Measurements from ENCODE around the gene IRAK2.

The IRAK2 gene

DNA sequence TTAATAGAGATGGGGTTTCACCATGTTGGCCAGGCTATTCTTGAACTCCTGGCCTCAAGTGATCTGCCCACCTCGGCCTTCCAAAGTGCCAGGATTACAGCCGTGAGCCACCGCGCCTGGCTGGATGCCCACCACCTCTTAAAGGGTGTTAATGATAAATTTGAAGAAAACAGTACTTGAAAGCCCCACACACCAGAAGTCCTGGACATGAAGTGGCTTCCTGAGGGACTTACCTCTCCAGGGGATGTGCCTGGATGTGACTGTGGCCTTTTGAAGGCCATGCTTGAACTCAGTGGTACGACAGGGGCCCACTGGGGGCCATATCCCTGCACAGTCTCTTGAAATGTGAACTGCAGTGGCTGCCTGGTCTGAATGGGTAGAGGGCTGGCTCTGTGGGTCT, 18.2 kb downstream of the IRAK2 start:
- H2AFZ ChIP-seq (ENCODE audit: insufficient read depth, low read length, poor library complexity), result no peak overlapping the region
- peaks cover 0 to 10% of the 10 kb centered on the region in 2 experiments for H3K4me1 ChIP-seq (ENCODE audit: control insufficient read depth in 1 of 2, insufficient read depth in 2 of 2, low read length in 2 of 2)
- no peaks in the 10 kb centered on the region for H3K79me2 ChIP-seq (ENCODE audit: control insufficient read depth, insufficient read depth, low read length, poor library complexity)
- no peak overlapping the region for H3K9ac ChIP-seq (ENCODE audit: low read length)
- H3K27ac ChIP-seq (ENCODE audit: low read depth, low read length), result no peak overlapping the region
- no peak overlapping the region for H4K8ac ChIP-seq (ENCODE audit: low read depth, low read length)
- no peak overlapping the region for H2BK5ac ChIP-seq (ENCODE audit: low read depth, low read length, poor library complexity)
- H3K27me3 ChIP-seq (ENCODE audit: insufficient read depth, low read length), result no peaks in the 10 kb centered on the region
- H2BK120ac ChIP-seq (ENCODE audit: insufficient read depth, low read length, poor library complexity), result no peak overlapping the region
- no peaks in the 10 kb centered on the region for H3K36me3 ChIP-seq (ENCODE audit: control insufficient read depth in 1 of 2, insufficient read depth in 2 of 2, low read length in 2 of 2)
- no peak overlapping the region for H3K18ac ChIP-seq (ENCODE audit: low read length)
- H3K14ac ChIP-seq (ENCODE audit: low read length), result no peak overlapping the region
- H4K91ac ChIP-seq (ENCODE audit: low read depth, low read length), result no peak overlapping the region
- no peak overlapping the region for H2AK5ac ChIP-seq (ENCODE audit: low read length)
- no peak overlapping the region for H3K23ac ChIP-seq (ENCODE audit: low read length)
- H3K4ac ChIP-seq (ENCODE audit: low read depth, low read length), result no peak overlapping the region
- WGBS (ENCODE audit: extremely low coverage, insufficient coverage, insufficient read length), result no CpG with 5 or more reads among the region's 5 CpGs
- no peak overlapping the region for H3K4me2 ChIP-seq (ENCODE audit: low read length)
- DNase-seq, result no peak
- H4K12ac ChIP-seq (ENCODE audit: low read depth, low read length), result no peak overlapping the region
- no peaks in the 10 kb centered on the region for H3K79me1 ChIP-seq (ENCODE audit: low read length)
- no peaks in the 10 kb centered on the region for H3K9me3 ChIP-seq (ENCODE audit: insufficient read depth, low read depth, low read length)
- no peak overlapping the region for H2BK12ac ChIP-seq (ENCODE audit: low read length)
- H3K4me3 ChIP-seq (ENCODE audit: low read depth, low read length), result no peak overlapping the region

DNA sequence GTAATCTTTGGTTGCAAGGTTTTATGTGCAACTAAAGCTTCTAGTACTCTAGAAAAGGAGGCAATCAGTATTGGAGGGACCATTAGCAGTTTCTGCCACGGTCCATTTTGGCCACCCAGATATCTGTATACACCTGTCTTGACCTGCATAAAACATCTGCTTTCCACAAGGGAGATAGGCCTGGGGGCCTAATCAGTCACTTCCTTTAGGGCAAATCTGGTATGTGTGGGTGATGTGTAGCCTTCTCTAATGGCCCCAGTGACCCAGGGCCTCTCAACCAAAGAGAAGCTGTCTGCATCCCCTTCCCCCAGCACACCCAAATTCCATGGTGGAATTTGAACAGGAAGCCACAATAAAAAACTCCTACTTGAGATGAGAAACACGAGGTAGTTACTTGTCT, 19.5 kb downstream of the IRAK2 start:
- Histone ChIP-seq H3K18ac (ENCODE audit: low read length) (no peak overlapping the region), H3K79me2 (ENCODE audit: control insufficient read depth, insufficient read depth, low read length, poor library complexity) (no peaks in the 10 kb centered on the region), H3K9me3 (ENCODE audit: insufficient read depth, low read depth, low read length) (no peaks in the 10 kb centered on the region), H2BK5ac (ENCODE audit: low read depth, low read length, poor library complexity) (no peak overlapping the region), H3K4ac (ENCODE audit: low read depth, low read length) (no peak overlapping the region), H4K91ac (ENCODE audit: low read depth, low read length) (no peak overlapping the region), H4K12ac (ENCODE audit: low read depth, low read length) (no peak overlapping the region), H3K4me1 (ENCODE audit: control insufficient read depth in 1 of 2, insufficient read depth in 2 of 2, low read length in 2 of 2) (peaks cover 0 to 10% of the 10 kb centered on the region in 2 experiments), H3K79me1 (ENCODE audit: low read length) (no peaks in the 10 kb centered on the region), H3K36me3 (ENCODE audit: control insufficient read depth in 1 of 2, insufficient read depth in 2 of 2, low read length in 2 of 2) (no peaks in the 10 kb centered on the region), H2AFZ (ENCODE audit: insufficient read depth, low read length, poor library complexity) (no peak overlapping the region), H2BK12ac (ENCODE audit: low read length) (no peak overlapping the region), H3K4me2 (ENCODE audit: low read length) (no peak overlapping the region), H3K27ac (ENCODE audit: low read depth, low read length) (no peak overlapping the region), H3K4me3 (ENCODE audit: low read depth, low read length) (no peak overlapping the region), H3K9ac (ENCODE audit: low read length) (no peak overlapping the region), H2AK5ac (ENCODE audit: low read length) (no peak overlapping the region), H3K23ac (ENCODE audit: low read length) (no peak overlapping the region), H2BK120ac (ENCODE audit: insufficient read depth, low read length, poor library complexity) (no peak overlapping the region), H3K27me3 (ENCODE audit: insufficient read depth, low read length) (no peaks in the 10 kb centered on the region), H3K14ac (ENCODE audit: low read length) (no peak overlapping the region), H4K8ac (ENCODE audit: low read depth, low read length) (no peak overlapping the region)
- no CpG with 5 or more reads among the region's 2 CpGs for WGBS (ENCODE audit: extremely low coverage, insufficient coverage, insufficient read length)
- no peak for DNase-seq

DNA sequence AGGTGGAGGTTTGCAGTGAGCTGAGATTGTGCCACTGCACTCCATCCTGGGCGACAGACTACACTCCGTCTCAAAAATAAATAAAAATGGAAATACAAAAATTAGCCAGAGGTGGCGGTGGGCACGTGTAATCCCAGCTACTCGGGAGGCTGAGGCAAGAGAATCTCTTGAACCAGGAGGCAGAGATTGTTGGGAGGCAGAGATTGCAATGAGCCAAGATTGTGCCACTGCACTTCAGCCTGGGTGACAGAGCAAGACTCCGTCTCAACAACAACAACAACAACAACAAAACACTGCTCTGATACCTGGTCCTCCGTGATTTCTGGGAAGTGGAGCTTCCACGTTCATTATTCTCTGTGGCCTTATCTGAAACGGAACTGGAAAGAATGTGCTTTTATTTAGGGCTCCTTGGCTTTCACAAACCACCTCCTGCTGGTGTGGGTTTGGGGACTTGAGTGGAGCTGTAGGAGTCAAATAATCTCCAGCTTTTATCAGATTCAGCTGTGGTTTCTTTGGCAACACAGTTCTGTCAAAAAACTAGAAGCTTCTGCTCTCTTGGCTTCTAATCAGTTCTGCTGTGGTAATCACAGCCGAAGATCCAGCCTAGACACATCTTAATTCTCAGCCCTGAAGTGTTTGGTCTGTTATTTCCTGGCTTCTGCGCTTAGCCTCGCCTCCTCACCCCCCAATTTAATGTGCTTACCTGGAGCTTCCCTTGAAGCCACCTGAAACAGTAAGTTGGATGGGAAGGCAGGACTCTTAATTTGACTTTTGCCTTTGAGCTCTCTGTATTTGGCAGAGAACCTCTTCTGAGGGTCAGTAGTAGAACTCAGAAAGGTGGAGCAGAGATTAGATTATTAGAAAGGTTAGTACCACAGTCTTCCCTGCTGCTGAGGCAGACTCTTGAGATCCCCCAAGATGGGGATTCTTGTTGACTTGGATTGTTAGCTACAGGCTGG, 21.4 kb downstream of the IRAK2 start:
- no CpG with 5 or more reads among the region's 12 CpGs for WGBS (ENCODE audit: extremely low coverage, insufficient coverage, insufficient read length)

DNA sequence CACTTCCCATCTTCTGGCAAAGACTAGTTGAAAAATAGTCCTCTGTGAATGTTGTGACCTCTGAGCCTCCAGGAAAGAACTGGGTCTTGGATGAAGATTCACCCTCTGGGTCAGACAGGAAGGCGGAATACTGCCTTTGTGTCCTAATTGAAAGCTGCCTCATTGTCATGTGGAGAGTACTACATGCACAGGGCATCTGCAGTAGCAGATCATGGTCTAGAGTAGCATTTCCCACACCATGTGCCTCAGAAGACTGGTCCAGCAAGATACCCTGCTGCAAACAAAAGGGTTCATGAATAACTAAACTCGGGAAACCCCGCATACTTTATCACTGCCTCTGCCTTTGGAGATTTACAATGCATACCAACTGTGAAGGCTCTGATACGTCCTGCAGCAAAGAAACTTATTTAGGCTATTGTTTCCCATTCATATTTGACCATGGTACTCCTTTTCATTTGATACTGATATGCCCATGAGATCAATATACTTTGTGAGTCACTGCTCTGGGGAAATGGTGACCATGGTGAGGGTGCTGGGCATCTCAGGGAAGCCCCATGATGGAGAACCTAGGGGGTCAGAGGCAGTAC, 22.7 kb downstream of the IRAK2 start:
- Histone ChIP-seq H3K27me3 (ENCODE audit: insufficient read depth, low read length) (no peaks in the 10 kb centered on the region), H4K8ac (ENCODE audit: low read depth, low read length) (no peak overlapping the region)

More for the DNA sequence above, 21.4 kb downstream of the IRAK2 start:
- no peak overlapping the region for H3K18ac ChIP-seq (ENCODE audit: low read length)
- H4K8ac ChIP-seq (ENCODE audit: low read depth, low read length), result no peak overlapping the region
- peaks cover 0 to 12% of the 10 kb centered on the region in 2 experiments for H3K4me1 ChIP-seq (ENCODE audit: control insufficient read depth in 1 of 2, insufficient read depth in 2 of 2, low read length in 2 of 2)
- no peak overlapping the region for H3K27ac ChIP-seq (ENCODE audit: low read depth, low read length)
- no peak overlapping the region for H3K4me3 ChIP-seq (ENCODE audit: low read depth, low read length)
- H3K9me3 ChIP-seq (ENCODE audit: insufficient read depth, low read depth, low read length), result no peaks in the 10 kb centered on the region
- DNase-seq, result no peak
- no peak overlapping the region for H3K4ac ChIP-seq (ENCODE audit: low read depth, low read length)
- no peaks in the 10 kb centered on the region for H3K79me2 ChIP-seq (ENCODE audit: control insufficient read depth, insufficient read depth, low read length, poor library complexity)
- H4K91ac ChIP-seq (ENCODE audit: low read depth, low read length), result no peak overlapping the region
- no peak overlapping the region for H2BK12ac ChIP-seq (ENCODE audit: low read length)
- H3K27me3 ChIP-seq (ENCODE audit: insufficient read depth, low read length), result no peaks in the 10 kb centered on the region
- H3K4me2 ChIP-seq (ENCODE audit: low read length), result no peak overlapping the region
- no peak overlapping the region for H2BK5ac ChIP-seq (ENCODE audit: low read depth, low read length, poor library complexity)
- no peak overlapping the region for H3K14ac ChIP-seq (ENCODE audit: low read length)
- no peak overlapping the region for H2AFZ ChIP-seq (ENCODE audit: insufficient read depth, low read length, poor library complexity)
- H3K23ac ChIP-seq (ENCODE audit: low read length), result no peak overlapping the region
- no peak overlapping the region for H2BK120ac ChIP-seq (ENCODE audit: insufficient read depth, low read length, poor library complexity)
- no peak overlapping the region for H4K12ac ChIP-seq (ENCODE audit: low read depth, low read length)
- H3K79me1 ChIP-seq (ENCODE audit: low read length), result no peaks in the 10 kb centered on the region
- H2AK5ac ChIP-seq (ENCODE audit: low read length), result no peak overlapping the region
- no peaks in the 10 kb centered on the region for H3K36me3 ChIP-seq (ENCODE audit: control insufficient read depth in 1 of 2, insufficient read depth in 2 of 2, low read length in 2 of 2)
- no peak overlapping the region for H3K9ac ChIP-seq (ENCODE audit: low read length)

More for the DNA sequence above, 22.7 kb downstream of the IRAK2 start:
- H3K4me3 ChIP-seq (ENCODE audit: low read depth, low read length), result no peak overlapping the region
- H3K27ac ChIP-seq (ENCODE audit: low read depth, low read length), result no peak overlapping the region
- H2AFZ ChIP-seq (ENCODE audit: insufficient read depth, low read length, poor library complexity), result no peak overlapping the region
- peaks cover 4 to 18% of the 10 kb centered on the region in 2 experiments for H3K4me1 ChIP-seq (ENCODE audit: control insufficient read depth in 1 of 2, insufficient read depth in 2 of 2, low read length in 2 of 2)
- no peak overlapping the region for H3K4ac ChIP-seq (ENCODE audit: low read depth, low read length)
- H2AK5ac ChIP-seq (ENCODE audit: low read length), result no peak overlapping the region
- no peak overlapping the region for H4K12ac ChIP-seq (ENCODE audit: low read depth, low read length)
- H3K14ac ChIP-seq (ENCODE audit: low read length), result no peak overlapping the region
- H3K18ac ChIP-seq (ENCODE audit: low read length), result no peak overlapping the region
- H3K4me2 ChIP-seq (ENCODE audit: low read length), result no peak overlapping the region
- no peak overlapping the region for H4K91ac ChIP-seq (ENCODE audit: low read depth, low read length)
- no peak overlapping the region for H2BK5ac ChIP-seq (ENCODE audit: low read depth, low read length, poor library complexity)
- H3K79me2 ChIP-seq (ENCODE audit: control insufficient read depth, insufficient read depth, low read length, poor library complexity), result no peaks in the 10 kb centered on the region
- H3K36me3 ChIP-seq (ENCODE audit: control insufficient read depth in 1 of 2, insufficient read depth in 2 of 2, low read length in 2 of 2), result no peaks in the 10 kb centered on the region
- no peaks in the 10 kb centered on the region for H3K79me1 ChIP-seq (ENCODE audit: low read length)
- no peak overlapping the region for H3K23ac ChIP-seq (ENCODE audit: low read length)
- H3K9ac ChIP-seq (ENCODE audit: low read length), result no peak overlapping the region
- no peak for DNase-seq
- H3K9me3 ChIP-seq (ENCODE audit: insufficient read depth, low read depth, low read length), result no peaks in the 10 kb centered on the region
- WGBS (ENCODE audit: extremely low coverage, insufficient coverage, insufficient read length), result no CpG with 5 or more reads among the region's 4 CpGs
- H2BK12ac ChIP-seq (ENCODE audit: low read length), result no peak overlapping the region
- no peak overlapping the region for H2BK120ac ChIP-seq (ENCODE audit: insufficient read depth, low read length, poor library complexity)
